ENCODE measurements around the gene NAA60. TPM values are rescaled to one million over a fixed set of nuclear protein-coding genes. Genes with fewer than 3 reads are reported as not detected.

Gene NAA60
- total RNA-seq, 1 donor from 2014 or later = 48.9 TPM

DNA sequence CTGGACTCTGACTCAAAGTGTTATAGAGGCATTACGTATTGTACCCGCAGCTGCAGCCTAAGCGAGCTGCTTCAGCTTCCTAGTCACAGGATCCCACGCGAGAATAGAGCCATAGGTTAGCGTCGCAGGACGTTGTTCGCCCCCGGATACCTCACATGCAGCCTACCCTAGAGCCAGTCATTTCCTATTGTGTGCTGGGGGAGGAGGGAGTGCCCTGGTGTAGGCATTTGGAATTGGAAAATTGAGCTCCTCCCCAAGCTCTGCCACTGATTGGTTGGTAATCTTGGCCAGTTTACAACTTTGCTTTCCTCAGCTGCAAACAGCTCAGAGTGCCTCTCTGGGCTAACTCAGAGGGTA lies 530 bp downstream of the NAA60 start:
- TF ChIP-seq, protein P1, sequence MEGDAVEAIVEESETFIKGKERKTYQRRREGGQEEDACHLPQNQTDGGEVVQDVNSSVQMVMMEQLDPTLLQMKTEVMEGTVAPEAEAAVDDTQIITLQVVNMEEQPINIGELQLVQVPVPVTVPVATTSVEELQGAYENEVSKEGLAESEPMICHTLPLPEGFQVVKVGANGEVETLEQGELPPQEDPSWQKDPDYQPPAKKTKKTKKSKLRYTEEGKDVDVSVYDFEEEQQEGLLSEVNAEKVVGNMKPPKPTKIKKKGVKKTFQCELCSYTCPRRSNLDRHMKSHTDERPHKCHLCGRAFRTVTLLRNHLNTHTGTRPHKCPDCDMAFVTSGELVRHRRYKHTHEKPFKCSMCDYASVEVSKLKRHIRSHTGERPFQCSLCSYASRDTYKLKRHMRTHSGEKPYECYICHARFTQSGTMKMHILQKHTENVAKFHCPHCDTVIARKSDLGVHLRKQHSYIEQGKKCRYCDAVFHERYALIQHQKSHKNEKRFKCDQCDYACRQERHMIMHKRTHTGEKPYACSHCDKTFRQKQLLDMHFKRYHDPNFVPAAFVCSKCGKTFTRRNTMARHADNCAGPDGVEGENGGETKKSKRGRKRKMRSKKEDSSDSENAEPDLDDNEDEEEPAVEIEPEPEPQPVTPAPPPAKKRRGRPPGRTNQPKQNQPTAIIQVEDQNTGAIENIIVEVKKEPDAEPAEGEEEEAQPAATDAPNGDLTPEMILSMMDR (conservative IDR thresholded peaks at IDR 0.05) = no peak
- Mint-ChIP-seq H3K4me3 (peak overlapping the region; percentile 100), H3K27me3 (ENCODE audit: low read depth) (no peaks in the 10 kb centered on the region), H3K27ac (ENCODE audit: unreplicated experiment) (peak overlapping the region; percentile 97), H3K36me3 (ENCODE audit: low read depth) (peaks cover 22% of the 10 kb centered on the region), H3K9me3 (peaks cover 7% of the 10 kb centered on the region), H3K4me1 (peaks cover 16% of the 10 kb centered on the region)
- DNase-seq (ENCODE audit: low read depth, low spot score) = no peak

DNA sequence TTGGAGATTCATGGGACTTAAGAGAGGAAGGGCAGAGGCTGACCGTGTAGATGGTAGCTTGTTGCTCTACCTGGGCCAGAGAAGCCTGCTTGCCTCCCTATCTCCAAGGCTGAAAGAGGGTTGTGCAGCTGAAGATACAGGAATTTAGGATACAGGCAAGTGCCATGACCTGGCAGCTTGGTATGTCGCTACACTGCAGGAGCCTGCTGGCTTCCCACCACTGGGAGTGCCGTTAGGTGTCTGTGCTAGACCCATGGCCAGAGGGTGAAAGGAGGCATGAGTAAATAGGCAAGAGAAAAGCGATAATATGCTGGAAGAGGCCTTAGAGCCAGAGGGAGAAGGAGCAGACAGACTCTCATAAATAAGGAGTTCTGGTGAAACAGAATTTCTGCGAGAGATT lies 10.6 kb downstream of the NAA60 start:
- DNase-seq (ENCODE audit: low read depth, low spot score) = no peak
- H3K4me3 Mint-ChIP-seq = peak overlapping the region; percentile 67

DNA sequence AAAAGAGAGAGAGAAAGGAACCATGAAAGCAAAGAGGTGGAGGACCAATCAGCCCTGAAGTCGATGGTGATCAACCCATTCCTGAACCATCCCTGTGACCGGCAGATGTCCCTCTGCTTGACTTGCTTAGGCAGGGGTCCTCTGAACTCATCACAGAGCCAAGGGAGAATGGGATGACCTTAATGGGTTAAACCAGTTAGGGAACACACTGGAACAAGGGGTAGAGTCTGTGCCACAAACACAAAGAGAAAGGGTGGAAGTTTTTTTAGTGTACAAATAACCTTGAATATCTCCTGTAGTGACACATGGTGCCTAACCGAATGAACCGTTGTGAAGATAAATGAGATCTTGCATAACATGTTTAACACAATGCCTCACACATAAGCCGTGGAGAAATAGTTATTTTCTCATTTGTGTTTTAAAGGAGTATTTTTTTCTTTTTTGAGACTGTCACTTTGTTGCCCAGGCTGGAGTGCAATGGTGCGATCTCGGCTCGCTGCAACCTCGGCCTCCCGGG lies 11.2 kb downstream of the NAA60 start:
- Mint-ChIP-seq H3K4me3 (peak overlapping the region; percentile 67), H3K9me3 (no peaks in the 10 kb centered on the region), H3K27ac (ENCODE audit: unreplicated experiment) (no peak overlapping the region)

More for the DNA sequence above, 10.6 kb downstream of the NAA60 start:
- TF ChIP-seq, protein P1 (conservative IDR thresholded peaks at IDR 0.05) = no peak
- Mint-ChIP-seq H3K27ac (ENCODE audit: unreplicated experiment) (no peak overlapping the region), H3K9me3 (no peaks in the 10 kb centered on the region), H3K36me3 (ENCODE audit: low read depth) (peaks cover 5% of the 10 kb centered on the region), H3K4me1 (peaks cover 18% of the 10 kb centered on the region), H3K27me3 (ENCODE audit: low read depth) (no peaks in the 10 kb centered on the region)

DNA sequence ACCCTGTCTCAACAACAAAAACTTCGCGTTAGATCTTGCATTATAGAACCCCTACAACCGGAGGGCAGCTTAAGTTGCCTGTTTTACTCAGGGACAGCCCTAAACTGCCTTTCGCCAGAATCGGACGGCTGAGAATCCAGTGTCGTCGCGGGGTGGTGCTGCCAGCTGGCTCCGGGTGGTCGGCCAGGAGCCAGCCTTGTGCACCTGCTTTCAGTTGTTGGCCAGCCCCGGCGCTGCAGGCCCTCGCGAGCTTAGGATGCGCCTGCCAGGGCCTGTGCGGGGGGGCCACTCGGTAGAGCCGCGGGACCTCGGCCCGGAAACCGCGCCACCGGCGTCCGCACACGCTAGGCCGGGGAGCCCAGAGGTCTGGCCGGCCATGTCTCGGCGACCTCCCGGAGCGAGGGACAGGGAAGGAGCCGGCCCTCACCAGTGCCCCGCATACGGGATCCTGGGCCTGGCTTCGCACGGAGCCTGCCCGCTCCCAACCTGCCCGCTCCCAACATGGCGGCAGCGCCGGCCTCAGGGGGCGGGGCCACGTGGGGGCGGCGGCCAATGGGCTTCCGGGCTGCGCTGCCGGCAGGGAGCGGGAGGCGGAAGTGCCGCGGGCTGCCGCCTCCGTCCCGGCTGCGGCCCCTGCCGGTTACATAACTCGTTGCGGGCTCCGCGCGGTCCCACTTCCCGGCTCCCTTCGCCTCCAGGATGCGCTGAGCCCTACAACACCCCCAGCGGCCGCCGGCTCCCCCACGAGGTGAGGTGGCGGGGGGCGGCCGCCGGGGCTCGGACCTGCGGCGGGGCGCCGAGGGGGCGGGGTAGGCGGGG lies 14.2 kb downstream of the NAA60 start:
- Mint-ChIP-seq H3K27me3 (ENCODE audit: low read depth) (no peaks in the 10 kb centered on the region), H3K27ac (ENCODE audit: unreplicated experiment) (peak overlapping the region; percentile 87), H3K4me1 (peaks cover 45% of the 10 kb centered on the region), H3K9me3 (no peaks in the 10 kb centered on the region), H3K36me3 (ENCODE audit: low read depth) (no peaks in the 10 kb centered on the region), H3K4me3 (peak overlapping the region; percentile 81)
- TF ChIP-seq, protein P1 (conservative IDR thresholded peaks at IDR 0.05) = peak; percentile 60
- DNase-seq (ENCODE audit: low read depth, low spot score) = peak; percentile 81

More for the DNA sequence above, 11.2 kb downstream of the NAA60 start:
- peaks cover 2% of the 10 kb centered on the region for H3K36me3 Mint-ChIP-seq (ENCODE audit: low read depth)
- H3K27me3 Mint-ChIP-seq (ENCODE audit: low read depth) = no peaks in the 10 kb centered on the region
- no peak for DNase-seq (ENCODE audit: low read depth, low spot score)
- peaks cover 24% of the 10 kb centered on the region for H3K4me1 Mint-ChIP-seq
- TF ChIP-seq, protein P1 (conservative IDR thresholded peaks at IDR 0.05) = no peak

DNA sequence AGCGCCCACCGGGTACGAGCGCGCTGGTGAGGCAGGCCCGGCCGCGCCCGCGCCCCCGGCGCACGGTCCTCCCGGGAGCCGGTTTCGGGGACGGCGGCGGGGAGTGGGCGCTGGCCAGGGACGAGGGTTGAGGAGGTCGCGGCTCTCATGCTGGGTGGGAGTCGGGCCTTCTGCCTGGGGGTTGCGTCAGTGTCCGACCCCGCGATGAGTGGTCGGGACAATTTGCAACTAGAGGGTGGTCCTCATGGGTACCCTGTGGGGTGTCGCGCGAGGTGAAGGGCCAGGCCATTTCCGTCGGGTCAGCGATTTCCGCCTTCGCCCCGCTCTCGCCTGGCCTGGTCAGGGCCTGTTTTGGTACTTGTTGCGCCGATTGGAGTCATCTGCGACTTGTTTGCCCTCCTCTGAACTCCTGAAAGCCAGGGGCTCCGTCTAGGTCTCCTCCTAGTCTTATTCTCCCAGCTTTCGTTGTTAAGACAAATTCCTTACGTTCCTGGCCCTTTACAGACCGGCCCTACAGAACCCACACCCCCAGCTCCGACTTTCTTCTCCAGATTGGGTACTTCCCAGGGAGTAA lies 14.9 kb downstream of the NAA60 start:
- TF ChIP-seq, protein P1 (conservative IDR thresholded peaks at IDR 0.05) = no peak
- peak overlapping the region; percentile 90 for H3K27ac Mint-ChIP-seq (ENCODE audit: unreplicated experiment)
- H3K36me3 Mint-ChIP-seq (ENCODE audit: low read depth) = no peaks in the 10 kb centered on the region
- peaks cover 45% of the 10 kb centered on the region for H3K4me1 Mint-ChIP-seq
- H3K27me3 Mint-ChIP-seq (ENCODE audit: low read depth) = no peaks in the 10 kb centered on the region
- H3K9me3 Mint-ChIP-seq = no peaks in the 10 kb centered on the region
- peak overlapping the region; percentile 92 for H3K4me3 Mint-ChIP-seq
- no peak for DNase-seq (ENCODE audit: low read depth, low spot score)

Measured in neural crest cell (in vitro differentiated cells).